ENCODE results near the gene C1QL4.

DNA sequence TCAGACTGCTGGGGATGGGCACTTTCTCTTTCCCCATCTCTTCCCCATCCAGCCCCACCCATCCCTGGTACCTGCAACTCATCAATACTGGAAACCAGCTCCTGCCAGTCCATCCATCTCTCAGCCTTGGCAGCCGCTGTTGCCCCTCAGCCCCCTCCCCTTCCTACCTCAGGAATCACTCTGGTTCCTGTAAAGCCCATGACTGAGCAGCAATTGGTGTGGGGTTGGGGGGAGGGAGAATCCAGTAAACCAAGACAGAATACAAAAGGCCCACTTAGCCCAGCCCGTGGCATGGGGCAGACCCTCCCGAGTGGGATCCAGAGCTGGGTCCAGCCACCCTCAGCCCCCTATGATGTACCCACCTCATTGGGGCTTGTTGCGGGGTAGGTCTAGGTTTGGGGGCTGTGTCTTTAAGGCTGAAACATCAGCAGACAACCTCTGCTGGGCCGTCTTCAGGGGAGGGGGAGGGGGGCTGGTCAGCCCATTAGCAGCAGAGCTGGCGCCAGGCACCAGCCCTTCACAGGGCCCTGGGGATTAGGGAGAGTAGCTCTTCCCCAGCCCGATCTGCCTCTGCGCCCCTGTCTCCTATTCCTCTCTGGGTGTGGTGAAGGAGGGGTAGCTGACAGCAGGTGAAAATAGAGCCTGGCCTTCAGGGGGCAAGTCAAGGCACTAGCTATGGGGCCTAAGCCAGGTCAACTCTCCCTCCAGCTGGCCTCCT is 42.7 kb downstream of the C1QL4 start:
- TF ChIP-seq TCF4 (CRISPR knock-in tag; IDR thresholded peaks at IDR 0.05; ENCODE audit: borderline replicate concordance) (no peak), PPARA (CRISPR knock-in tag; IDR thresholded peaks at IDR 0.05; ENCODE audit: borderline replicate concordance) (no peak), ZNF8 (CRISPR knock-in tag; IDR thresholded peaks at IDR 0.05) (no peak), GLIS3 (CRISPR knock-in tag; IDR thresholded peaks at IDR 0.05) (no peak), ZFP3 (CRISPR knock-in tag; IDR thresholded peaks at IDR 0.05) (no peak)
- TF ChIP-seq, protein P1, sequence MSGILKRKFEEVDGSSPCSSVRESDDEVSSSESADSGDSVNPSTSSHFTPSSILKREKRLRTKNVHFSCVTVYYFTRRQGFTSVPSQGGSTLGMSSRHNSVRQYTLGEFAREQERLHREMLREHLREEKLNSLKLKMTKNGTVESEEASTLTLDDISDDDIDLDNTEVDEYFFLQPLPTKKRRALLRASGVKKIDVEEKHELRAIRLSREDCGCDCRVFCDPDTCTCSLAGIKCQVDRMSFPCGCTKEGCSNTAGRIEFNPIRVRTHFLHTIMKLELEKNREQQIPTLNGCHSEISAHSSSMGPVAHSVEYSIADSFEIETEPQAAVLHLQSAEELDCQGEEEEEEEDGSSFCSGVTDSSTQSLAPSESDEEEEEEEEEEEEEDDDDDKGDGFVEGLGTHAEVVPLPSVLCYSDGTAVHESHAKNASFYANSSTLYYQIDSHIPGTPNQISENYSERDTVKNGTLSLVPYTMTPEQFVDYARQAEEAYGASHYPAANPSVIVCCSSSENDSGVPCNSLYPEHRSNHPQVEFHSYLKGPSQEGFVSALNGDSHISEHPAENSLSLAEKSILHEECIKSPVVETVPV (CRISPR knock-in tag; IDR thresholded peaks at IDR 0.05): no peak
- TF ChIP-seq, protein P2, sequence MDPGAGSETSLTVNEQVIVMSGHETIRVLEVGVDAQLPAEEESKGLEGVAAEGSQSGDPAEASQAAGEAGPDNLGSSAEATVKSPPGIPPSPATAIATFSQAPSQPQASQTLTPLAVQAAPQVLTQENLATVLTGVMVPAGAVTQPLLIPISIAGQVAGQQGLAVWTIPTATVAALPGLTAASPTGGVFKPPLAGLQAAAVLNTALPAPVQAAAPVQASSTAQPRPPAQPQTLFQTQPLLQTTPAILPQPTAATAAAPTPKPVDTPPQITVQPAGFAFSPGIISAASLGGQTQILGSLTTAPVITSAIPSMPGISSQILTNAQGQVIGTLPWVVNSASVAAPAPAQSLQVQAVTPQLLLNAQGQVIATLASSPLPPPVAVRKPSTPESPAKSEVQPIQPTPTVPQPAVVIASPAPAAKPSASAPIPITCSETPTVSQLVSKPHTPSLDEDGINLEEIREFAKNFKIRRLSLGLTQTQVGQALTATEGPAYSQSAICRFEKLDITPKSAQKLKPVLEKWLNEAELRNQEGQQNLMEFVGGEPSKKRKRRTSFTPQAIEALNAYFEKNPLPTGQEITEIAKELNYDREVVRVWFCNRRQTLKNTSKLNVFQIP (CRISPR knock-in tag; IDR thresholded peaks at IDR 0.05; ENCODE audit: borderline replicate concordance, low read depth): no peak

Data from SK-N-SH treated with all-trans-retinoic acid at 6 μM for 48 hours (cell line).